HFF-Myc (cell line): ENCODE results near the gene OTX1.
"Not testable (repeated sequence)": the region's sequence is repeated elsewhere in the genome, so short reads cannot be mapped to it uniquely, and the experiment has no call there.

Experiments
- DNase-seq: peaks from one replicate; pipeline ENCODE4 v3.0.0-alpha.2; 2011; ENCODE audit warnings: low read depth; ENCODE audit errors: extremely low read depth
- H3K4me3 ChIP-seq: replicated peaks from 2 replicates; pipeline ENCODE4 v1.5.1; 2011; ENCODE audit warnings: low read depth, mild to moderate bottlenecking, control low read depth, low read length
- TF ChIP-seq, protein P1 (sequence below): IDR thresholded peaks from 2 replicates; pipeline ENCODE4 v1.5.1; 2012; ENCODE audit warnings: mild to moderate bottlenecking, low read depth, low read length, control low read depth; ENCODE audit errors: missing control alignments

Gene OTX1

DNA sequence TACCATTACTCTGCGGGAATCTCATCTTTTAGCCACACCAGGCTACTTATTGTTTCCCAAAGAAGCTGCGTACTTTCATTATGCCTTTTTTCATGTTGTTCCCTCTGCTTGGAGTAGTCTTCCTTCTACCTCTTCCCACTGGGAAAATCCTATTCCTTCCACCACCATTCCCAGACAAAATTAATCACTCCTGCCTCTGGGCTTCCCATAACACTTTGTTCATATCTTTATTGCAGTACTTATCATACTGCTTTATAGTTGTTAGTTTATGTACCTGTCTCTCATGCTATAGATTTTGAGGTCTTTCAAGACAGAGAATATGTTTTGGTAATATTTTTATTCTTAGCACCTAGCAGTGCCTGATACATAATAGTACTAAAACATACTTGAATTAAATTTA lies 16.2 kb downstream of the OTX1 start:
- DNase-seq = no peak
- TF ChIP-seq, protein P1, sequence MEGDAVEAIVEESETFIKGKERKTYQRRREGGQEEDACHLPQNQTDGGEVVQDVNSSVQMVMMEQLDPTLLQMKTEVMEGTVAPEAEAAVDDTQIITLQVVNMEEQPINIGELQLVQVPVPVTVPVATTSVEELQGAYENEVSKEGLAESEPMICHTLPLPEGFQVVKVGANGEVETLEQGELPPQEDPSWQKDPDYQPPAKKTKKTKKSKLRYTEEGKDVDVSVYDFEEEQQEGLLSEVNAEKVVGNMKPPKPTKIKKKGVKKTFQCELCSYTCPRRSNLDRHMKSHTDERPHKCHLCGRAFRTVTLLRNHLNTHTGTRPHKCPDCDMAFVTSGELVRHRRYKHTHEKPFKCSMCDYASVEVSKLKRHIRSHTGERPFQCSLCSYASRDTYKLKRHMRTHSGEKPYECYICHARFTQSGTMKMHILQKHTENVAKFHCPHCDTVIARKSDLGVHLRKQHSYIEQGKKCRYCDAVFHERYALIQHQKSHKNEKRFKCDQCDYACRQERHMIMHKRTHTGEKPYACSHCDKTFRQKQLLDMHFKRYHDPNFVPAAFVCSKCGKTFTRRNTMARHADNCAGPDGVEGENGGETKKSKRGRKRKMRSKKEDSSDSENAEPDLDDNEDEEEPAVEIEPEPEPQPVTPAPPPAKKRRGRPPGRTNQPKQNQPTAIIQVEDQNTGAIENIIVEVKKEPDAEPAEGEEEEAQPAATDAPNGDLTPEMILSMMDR = no peak

DNA sequence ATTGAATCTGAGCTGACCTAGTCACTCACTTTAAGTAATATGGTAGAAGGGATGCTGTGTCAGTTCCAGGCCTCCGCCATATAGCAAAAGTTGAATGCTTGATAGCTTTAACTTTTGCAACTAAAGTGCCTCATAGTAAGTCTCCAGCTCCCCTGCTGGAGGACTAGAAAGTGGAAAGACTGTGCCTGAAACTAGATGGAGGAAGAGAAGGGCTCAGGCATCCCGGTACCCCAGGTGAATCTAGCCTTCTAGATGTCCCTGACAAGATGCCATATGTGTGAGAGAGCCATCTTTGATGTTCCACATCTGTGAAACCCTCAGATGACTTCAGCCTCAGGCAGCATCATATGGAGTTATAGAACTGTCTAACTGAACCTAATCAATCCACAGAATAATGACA lies 21.0 kb downstream of the OTX1 start:
- no peak for DNase-seq
- TF ChIP-seq, protein P1 = no peak
- H3K4me3 ChIP-seq = no peak overlapping the region

More for the DNA sequence above, 16.2 kb downstream of the OTX1 start:
- H3K4me3 ChIP-seq = no peak overlapping the region

DNA sequence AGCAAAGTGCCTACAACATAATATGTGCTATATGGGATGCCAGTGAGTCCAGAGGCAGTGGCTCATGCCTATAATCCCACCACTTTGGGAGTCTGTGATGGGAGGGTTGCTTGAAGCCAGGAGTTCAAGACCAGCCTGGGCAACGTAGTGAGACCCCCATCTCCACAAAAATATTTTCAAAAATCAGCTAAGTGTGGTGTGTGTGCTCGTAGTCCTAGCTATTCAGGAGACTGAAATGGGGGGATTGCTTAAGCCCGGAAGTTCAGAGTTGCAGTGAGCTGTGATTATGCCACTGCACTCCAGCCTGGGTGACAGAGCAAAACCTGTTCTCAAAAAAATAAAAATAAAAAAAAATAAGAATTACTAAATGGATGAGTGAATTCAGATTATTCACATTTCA lies 23.4 kb downstream of the OTX1 start:
- no peak overlapping the region for H3K4me3 ChIP-seq
- DNase-seq = no peak
- TF ChIP-seq, protein P1 = no peak

DNA sequence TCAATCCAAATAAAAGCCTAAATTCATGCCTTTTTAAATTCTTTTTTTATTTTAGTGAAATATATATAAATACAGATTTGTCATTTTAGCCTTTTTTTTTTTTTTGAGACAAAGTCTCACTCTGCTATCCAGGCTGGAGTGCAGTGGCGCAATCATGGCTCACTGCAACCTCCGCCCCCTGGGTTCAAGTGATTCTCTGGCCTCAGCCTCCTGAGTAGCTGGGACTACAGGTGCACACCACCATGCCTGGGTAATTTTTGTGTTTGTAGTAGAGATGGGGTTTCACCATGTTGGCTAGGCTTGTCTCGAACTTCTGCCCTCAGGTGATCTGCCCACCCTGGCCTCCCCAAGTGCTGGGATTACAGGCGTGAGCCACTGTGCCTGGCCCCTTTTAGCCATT lies 23.8 kb downstream of the OTX1 start:
- not testable (repeated sequence) for DNase-seq, H3K4me3 ChIP-seq

DNA sequence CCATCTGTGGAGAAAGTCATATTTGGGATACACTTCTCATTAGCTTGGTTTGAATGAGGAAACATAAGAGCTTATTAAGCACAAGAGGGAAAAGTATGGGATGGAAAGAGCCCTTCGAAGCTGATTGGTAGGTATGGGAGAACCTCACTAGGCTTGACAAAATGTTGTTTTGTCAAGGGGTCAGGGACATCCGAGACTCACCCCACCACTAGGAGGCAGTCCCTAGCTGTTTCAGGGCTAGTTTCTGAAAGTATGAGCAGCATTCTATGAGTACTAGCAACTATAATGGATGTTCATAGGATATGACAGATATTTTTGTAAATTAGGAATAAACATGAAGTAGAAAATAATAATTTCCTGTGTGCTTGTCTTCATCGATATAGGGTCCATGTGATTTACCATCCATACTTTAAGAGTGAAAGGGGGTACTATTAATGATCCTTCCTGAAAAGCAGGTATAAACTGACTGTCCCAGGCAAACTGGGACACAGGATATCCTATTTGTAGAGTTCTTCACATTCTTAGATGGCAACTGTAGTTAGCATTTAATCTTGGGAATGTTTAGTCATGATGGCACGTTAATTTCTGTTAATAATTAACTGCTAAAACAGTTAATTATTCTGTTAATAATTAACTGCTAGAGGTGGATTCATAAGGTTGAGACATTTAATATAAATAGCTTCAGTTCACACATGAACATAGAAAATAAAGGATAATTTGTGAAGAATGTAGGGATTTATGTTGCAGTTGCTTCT lies 28.4 kb downstream of the OTX1 start:
- TF ChIP-seq, protein P1 = peak; percentile 56
- DNase-seq = no peak
- H3K4me3 ChIP-seq = no peak overlapping the region

DNA sequence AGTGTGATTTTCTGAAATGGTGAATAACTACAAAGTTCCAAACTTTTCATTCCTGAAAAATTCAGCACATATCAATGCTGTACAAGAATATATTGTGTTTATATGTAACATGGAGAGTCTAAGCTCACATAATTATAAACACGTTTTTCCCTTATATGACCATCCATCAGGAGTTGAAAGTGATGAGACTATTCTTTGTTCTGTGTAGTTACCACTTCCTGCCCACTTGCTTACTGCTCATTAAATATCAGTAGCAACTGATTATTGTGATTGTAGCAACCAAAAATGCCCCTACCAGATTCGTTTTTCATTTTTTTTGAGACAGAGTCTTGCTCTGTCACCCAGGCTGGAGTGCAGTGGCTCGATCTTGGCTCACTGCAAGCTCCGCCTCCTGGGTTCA lies 30.8 kb downstream of the OTX1 start:
- DNase-seq = no peak
- H3K4me3 ChIP-seq = no peak overlapping the region
- TF ChIP-seq, protein P1 = no peak

DNA sequence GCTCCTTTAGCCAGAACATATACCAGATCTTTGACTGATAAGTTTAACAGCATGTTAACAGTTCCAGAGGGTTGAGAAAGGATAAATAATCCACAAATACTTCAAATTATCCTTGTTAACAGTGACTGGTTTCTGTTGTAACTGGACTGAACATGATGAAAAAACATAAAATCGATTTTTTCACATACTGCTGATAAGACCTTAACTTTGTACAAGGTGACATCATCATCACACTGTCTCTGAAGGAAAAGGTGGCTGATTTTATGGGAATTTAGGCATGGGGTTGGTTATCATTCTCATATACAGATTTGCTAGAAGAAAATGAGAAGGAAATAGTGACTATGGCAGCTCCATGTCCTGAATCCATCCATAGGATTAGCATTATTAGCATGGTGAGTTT lies 36.1 kb downstream of the OTX1 start:
- TF ChIP-seq, protein P1 = no peak
- no peak for DNase-seq
- no peak overlapping the region for H3K4me3 ChIP-seq
